Measurements from ENCODE around the gene TNIP2.

DNA sequence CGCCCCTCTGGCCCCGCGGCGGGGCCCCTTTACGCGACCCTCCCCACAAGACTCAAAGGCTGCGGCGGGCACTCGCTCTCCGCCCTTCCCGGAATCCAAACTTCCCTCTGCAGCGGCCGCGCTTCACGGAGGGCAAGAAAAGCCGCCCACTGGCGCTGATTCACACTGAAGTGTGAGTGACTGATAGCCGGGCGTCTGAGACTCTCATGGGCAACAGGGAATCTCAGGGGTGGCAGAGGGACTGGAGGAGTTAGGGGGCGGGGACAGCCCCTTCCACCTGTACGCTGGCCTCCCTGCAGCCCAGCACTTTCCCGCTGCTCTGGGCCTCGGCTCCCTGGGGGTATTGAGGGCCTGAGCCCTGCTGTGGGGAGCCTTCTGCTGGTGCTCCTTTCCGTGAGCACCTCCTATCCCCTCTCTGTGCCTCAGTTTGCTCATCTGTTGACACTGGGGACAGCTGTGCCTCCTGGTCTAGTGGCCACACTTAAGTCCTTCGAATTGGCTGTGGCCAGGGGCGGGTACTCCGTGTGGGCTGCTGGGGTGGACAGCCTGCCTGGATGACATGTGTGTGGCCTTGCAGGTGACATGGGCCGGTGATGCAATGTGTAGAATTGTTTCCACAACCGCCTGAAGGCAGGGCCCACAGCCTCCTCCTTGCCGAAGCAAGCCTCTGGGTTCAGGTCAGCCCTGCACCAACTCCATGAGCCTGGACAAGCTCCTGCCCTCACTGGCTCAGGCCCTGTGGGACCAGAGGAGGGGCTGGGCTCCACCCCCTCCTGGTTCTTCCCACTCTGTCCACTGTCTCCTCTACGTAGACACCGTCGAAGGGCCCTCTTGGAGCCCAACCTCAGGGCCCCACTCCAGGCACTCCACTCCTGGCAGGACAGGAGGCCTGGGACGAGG, 37.7 kb upstream of the TNIP2 start:
- TF ChIP-seq EZH2phosphoT487 (IDR thresholded peaks at IDR 0.05; ENCODE audit: low read length), result no peak
- TF ChIP-seq, protein P1, sequence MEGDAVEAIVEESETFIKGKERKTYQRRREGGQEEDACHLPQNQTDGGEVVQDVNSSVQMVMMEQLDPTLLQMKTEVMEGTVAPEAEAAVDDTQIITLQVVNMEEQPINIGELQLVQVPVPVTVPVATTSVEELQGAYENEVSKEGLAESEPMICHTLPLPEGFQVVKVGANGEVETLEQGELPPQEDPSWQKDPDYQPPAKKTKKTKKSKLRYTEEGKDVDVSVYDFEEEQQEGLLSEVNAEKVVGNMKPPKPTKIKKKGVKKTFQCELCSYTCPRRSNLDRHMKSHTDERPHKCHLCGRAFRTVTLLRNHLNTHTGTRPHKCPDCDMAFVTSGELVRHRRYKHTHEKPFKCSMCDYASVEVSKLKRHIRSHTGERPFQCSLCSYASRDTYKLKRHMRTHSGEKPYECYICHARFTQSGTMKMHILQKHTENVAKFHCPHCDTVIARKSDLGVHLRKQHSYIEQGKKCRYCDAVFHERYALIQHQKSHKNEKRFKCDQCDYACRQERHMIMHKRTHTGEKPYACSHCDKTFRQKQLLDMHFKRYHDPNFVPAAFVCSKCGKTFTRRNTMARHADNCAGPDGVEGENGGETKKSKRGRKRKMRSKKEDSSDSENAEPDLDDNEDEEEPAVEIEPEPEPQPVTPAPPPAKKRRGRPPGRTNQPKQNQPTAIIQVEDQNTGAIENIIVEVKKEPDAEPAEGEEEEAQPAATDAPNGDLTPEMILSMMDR (IDR thresholded peaks at IDR 0.05; ENCODE audit: low read length), result no peak

Measured in MM.1S (cell line).